PFSK-1 (cell line): ENCODE data around the gene WASHC4.

ENCODE experiments used
- FOXP2 ChIP-seq: optimal IDR thresholded peaks from 2 replicates; pipeline ENCODE3; 2011; ENCODE audit warnings: borderline replicate concordance, control low read depth, inconsistent platforms; ENCODE audit not compliant: insufficient read depth; ENCODE audit errors: extremely low read length, extremely low read depth
- POLR2AphosphoS5 ChIP-seq: IDR thresholded peaks from 2 replicates; pipeline ENCODE4 v1.6.1; 2012; ENCODE audit warnings: low read depth, mild to moderate bottlenecking, control low read depth, low read length, moderate library complexity
- SIN3A ChIP-seq: IDR thresholded peaks from 2 replicates; pipeline ENCODE4 v1.6.1; 2012; ENCODE audit warnings: mild to moderate bottlenecking, low read length, moderate library complexity, borderline replicate concordance; ENCODE audit not compliant: insufficient read depth
- TAF1 ChIP-seq: IDR thresholded peaks from 2 replicates; pipeline ENCODE4 v1.6.1; 2012; ENCODE audit warnings: low read length, control low read depth, borderline replicate concordance; ENCODE audit not compliant: insufficient read depth
- TF ChIP-seq, protein P1 (sequence below), 2 experiments: IDR thresholded peaks; 2 replicates each; pipeline versions ENCODE4 v1.6.1 to v1.8.0; 2011 to 2012; ENCODE audit warnings: low read depth in 2 of 2, low read length in 2 of 2, control low read depth in 1 of 2, inconsistent platforms in 1 of 2, mild to moderate bottlenecking in 1 of 2, moderate library complexity in 1 of 2; ENCODE audit not compliant: insufficient read depth in 1 of 2

WASHC4 gene

DNA sequence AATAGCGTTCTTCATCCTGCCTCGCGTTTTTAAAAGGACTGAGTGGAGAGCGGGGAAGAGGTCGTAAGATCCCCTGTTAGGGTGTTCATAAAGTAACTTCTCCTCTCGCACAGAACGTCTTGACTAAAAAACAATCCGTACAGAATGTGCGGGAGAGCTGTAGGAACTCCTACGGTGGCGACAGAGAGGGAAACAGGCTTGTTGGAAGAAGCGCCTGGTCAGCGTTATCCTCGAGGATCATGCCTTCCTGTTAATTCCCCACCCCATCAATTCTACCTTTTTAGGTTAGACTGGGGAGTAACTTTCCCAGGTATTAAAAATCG is 399 bp upstream of the WASHC4 start:
- TF ChIP-seq, protein P1, sequence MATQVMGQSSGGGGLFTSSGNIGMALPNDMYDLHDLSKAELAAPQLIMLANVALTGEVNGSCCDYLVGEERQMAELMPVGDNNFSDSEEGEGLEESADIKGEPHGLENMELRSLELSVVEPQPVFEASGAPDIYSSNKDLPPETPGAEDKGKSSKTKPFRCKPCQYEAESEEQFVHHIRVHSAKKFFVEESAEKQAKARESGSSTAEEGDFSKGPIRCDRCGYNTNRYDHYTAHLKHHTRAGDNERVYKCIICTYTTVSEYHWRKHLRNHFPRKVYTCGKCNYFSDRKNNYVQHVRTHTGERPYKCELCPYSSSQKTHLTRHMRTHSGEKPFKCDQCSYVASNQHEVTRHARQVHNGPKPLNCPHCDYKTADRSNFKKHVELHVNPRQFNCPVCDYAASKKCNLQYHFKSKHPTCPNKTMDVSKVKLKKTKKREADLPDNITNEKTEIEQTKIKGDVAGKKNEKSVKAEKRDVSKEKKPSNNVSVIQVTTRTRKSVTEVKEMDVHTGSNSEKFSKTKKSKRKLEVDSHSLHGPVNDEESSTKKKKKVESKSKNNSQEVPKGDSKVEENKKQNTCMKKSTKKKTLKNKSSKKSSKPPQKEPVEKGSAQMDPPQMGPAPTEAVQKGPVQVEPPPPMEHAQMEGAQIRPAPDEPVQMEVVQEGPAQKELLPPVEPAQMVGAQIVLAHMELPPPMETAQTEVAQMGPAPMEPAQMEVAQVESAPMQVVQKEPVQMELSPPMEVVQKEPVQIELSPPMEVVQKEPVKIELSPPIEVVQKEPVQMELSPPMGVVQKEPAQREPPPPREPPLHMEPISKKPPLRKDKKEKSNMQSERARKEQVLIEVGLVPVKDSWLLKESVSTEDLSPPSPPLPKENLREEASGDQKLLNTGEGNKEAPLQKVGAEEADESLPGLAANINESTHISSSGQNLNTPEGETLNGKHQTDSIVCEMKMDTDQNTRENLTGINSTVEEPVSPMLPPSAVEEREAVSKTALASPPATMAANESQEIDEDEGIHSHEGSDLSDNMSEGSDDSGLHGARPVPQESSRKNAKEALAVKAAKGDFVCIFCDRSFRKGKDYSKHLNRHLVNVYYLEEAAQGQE (IDR thresholded peaks at IDR 0.05; ENCODE audit: insufficient read depth in 1 of 2, low read depth in 2 of 2, low read length in 2 of 2) = no peak
- TF ChIP-seq SIN3A (no peak), TAF1 (no peak), FOXP2 (no peak), POLR2AphosphoS5 (no peak)

DNA sequence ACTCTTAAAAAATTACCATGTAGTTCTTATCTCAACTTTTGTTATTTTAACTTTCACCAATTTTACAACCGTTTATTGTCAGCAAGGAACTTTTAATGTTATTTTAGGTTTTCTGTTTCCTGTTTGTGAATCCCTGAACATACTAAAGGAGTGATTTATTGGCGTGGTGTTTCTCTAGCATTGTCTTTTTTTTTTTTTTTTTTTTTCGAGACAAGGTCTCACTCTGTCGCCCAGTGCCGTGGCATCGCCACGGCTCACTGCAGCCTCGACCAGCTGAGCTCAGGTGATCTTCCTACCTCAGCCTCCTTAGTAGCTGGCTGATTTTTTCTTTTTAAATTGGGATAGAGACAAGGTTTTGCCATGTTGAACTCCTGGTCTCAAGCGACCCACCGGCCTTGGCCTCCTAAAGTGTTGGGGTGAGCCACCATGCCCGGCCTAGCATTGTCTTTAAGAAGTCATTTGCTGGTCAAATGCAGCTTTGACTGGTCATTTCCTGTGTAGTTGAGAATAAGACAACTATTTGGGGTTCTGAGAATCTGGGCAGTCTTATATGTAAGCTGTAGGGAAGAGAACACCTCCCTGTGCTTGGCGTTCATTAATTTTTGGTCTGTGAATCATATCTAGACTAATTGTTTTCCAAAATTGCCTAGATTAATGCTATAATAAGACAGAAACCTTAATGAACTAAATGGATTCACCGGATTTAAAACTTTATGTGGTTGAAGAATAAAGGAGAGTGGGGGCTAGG is 2.1 kb downstream of the WASHC4 start:
- no peak for TF ChIP-seq POLR2AphosphoS5

DNA sequence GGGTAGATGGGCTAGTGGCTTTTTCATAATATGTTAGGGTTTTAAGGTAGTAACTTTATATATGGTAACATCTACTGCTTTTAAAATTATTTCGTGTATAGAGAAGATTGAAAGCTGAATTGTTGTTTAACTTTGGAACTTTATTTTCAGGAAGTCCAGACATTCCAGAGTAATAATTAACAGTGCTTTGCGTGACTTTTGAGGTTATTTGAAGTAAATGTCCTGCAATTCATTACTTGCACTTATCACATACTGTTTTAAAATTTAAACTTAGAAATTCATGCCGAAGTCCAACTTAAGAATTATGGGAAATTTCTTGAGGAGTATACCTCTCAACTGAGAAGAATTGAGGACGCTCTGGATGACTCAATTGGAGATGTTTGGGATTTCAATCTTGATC is 3.3 kb downstream of the WASHC4 start:
- no peak for TF ChIP-seq TAF1
- TF ChIP-seq POLR2AphosphoS5 = no peak
- no peak for TF ChIP-seq SIN3A
- TF ChIP-seq, protein P1 (IDR thresholded peaks at IDR 0.05; ENCODE audit: insufficient read depth in 1 of 2, low read depth in 2 of 2, low read length in 2 of 2) = no peak
- TF ChIP-seq FOXP2 = no peak

DNA sequence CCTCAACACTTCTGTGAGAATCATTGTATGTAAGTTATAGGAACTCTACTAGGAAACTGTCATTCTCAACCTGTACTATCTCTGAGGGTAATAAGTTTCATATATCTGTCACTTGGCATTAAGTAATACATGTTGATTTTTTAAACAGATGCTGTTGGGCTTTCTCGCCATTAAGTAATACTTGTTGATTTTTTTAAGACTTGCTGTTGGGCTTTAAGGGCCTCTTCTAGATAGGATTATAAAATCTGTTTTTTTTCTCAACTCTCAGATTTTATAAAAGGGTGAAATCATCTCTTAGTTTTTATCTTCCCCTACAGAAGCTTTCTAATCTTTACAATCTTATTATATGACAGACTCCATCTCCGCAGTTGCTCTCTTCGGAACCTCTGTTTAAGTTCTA is 5.6 kb downstream of the WASHC4 start:
- no peak for TF ChIP-seq TAF1
- TF ChIP-seq POLR2AphosphoS5 = no peak
- TF ChIP-seq, protein P1 (IDR thresholded peaks at IDR 0.05; ENCODE audit: insufficient read depth in 1 of 2, low read depth in 2 of 2, low read length in 2 of 2) = no peak
- no peak for TF ChIP-seq SIN3A
- TF ChIP-seq FOXP2 = no peak

DNA sequence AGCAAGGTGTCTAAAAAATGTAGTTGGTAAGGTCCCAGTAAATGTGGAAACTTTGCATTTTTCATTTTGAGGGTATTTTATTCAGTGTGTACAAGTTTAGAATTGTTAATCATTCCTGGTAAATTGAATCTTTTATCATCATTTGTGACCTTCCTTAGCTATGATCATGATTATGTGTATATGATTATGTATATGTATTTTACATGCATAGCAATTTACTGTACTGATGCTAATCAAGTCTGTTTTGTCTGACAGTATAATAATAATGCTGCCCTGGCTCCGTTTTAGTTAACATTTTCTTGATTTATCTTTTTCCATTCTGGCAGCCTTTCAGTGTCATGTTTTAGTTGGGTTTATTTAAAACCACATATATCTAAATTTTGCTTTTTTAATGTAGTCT is 9.4 kb downstream of the WASHC4 start:
- TF ChIP-seq TAF1 (no peak), POLR2AphosphoS5 (no peak), FOXP2 (no peak), SIN3A (no peak)
- TF ChIP-seq, protein P1 (IDR thresholded peaks at IDR 0.05; ENCODE audit: insufficient read depth in 1 of 2, low read depth in 2 of 2, low read length in 2 of 2) = no peak
